DND-41 (cell line): ENCODE data around the gene MYEOV.

ENCODE experiments used
- CTCF ChIP-seq: IDR thresholded peaks from 2 replicates; pipeline ENCODE4 v1.5.1; 2012; ENCODE audit warnings: borderline replicate concordance, low read length, moderate library complexity, mild to moderate bottlenecking; ENCODE audit not compliant: poor library complexity, severe bottlenecking; ENCODE audit errors: extremely low read depth
- EZH2 ChIP-seq: IDR thresholded peaks from 3 replicates; pipeline ENCODE4 v1.6.1; 2012; ENCODE audit warnings: borderline replicate concordance, low read depth, mild to moderate bottlenecking, moderate library complexity, low read length, inconsistent platforms; ENCODE audit not compliant: severe bottlenecking

- no peak for TF ChIP-seq CTCF
- TF ChIP-seq EZH2, result no peak
Measured at GRCh38 chr11:69253028-69253427, 40.9 kb upstream of the MYEOV start.
